HL-60 (cell line): Measurements from ENCODE around the gene MTHFSD.

Experiments
- DNase-seq, 2 experiments: peaks; one replicate each; pipeline ENCODE4 v3.0.0-alpha.2; 2010 to 2020; ENCODE audit warnings: low read depth in 1 of 2, low spot score in 1 of 2
- H3K27ac ChIP-seq: fragments of 250-450 bp; sonication (Bioruptor Pico); replicated peaks from 2 replicates; pipeline ENCODE4 v1.5.1; 2020; ENCODE audit warnings: mild to moderate bottlenecking, moderate library complexity
- H3K27me3 ChIP-seq: fragments of 250-450 bp; sonication (Bioruptor Pico); 2 replicates; pipeline ENCODE4 v1.5.1; 2021; ENCODE audit warnings: mild to moderate bottlenecking, moderate library complexity; ENCODE audit not compliant: insufficient read depth, poor library complexity, severe bottlenecking
- H3K4me3 ChIP-seq: replicated peaks from 2 replicates; pipeline ENCODE4 v1.5.1; 2011; ENCODE audit warnings: mild to moderate bottlenecking, control low read depth, low read length; ENCODE audit not compliant: insufficient read depth
- CTCF ChIP-seq: IDR thresholded peaks from one replicate; pipeline ENCODE4 v1.5.1; 2011; ENCODE audit warnings: low read length, control low read depth, inconsistent platforms; ENCODE audit not compliant: insufficient read depth
- GABPA ChIP-seq: IDR thresholded peaks from 2 replicates; pipeline ENCODE4 v1.6.1; 2012; ENCODE audit warnings: low read depth
- POLR2AphosphoS5 ChIP-seq: IDR thresholded peaks from 2 replicates; pipeline ENCODE4 v1.6.1; 2012; ENCODE audit warnings: low read depth
- REST ChIP-seq: IDR thresholded peaks from 2 replicates; pipeline ENCODE4 v1.6.1; 2012; ENCODE audit warnings: low read depth; ENCODE audit not compliant: insufficient replicate concordance
- SPI1 ChIP-seq: IDR thresholded peaks from 2 replicates; pipeline ENCODE4 v1.6.1; 2012; ENCODE audit warnings: low read depth, mild to moderate bottlenecking, borderline replicate concordance

The MTHFSD gene

GRCh38 chr16:86573215-86573614 is 18.2 kb upstream of the MTHFSD start:
- no peak for DNase-seq
- Histone ChIP-seq H3K27me3 (peaks cover 5% of the 10 kb centered on the region), H3K4me3 (no peak overlapping the region), H3K27ac (no peak overlapping the region)
- TF ChIP-seq GABPA (no peak), SPI1 (no peak), POLR2AphosphoS5 (no peak), CTCF (no peak), REST (no peak)

- H3K27ac ChIP-seq = no peak overlapping the region
- TF ChIP-seq POLR2AphosphoS5 (no peak), SPI1 (no peak), CTCF (no peak)
Measured at GRCh38 chr16:86572606-86573005, 17.6 kb upstream of the MTHFSD start.

GRCh38 chr16:86572041-86572521 is 17.0 kb upstream of the MTHFSD start:
- TF ChIP-seq CTCF (no peak), POLR2AphosphoS5 (no peak), REST (no peak), SPI1 (no peak), GABPA (no peak)
- DNase-seq = no peak
- H3K27me3 ChIP-seq = peaks cover 6% of the 10 kb centered on the region
- H3K27ac ChIP-seq = no peak overlapping the region
- H3K4me3 ChIP-seq = no peak overlapping the region

More at GRCh38 chr16:86572606-86573005, 17.6 kb upstream of the MTHFSD start:
- Histone ChIP-seq H3K27me3 (peaks cover 5% of the 10 kb centered on the region), H3K4me3 (no peak overlapping the region)
- DNase-seq = no peak

GRCh38 chr16:86571530-86571915 is 16.5 kb upstream of the MTHFSD start:
- Histone ChIP-seq H3K27me3 (peaks cover 6% of the 10 kb centered on the region), H3K4me3 (no peak overlapping the region), H3K27ac (no peak overlapping the region)
- no peak for TF ChIP-seq GABPA
- no peak for DNase-seq
